ENCODE results near the gene KRT31.

The KRT31 gene

GRCh38 chr17:41421116-41421515 lies 23.7 kb upstream of the KRT31 start (continued):
- TF ChIP-seq ZNF449 (tag by site-specific recombination; IDR thresholded peaks at IDR 0.05): no peak
- TF ChIP-seq ZNF561 (tag by site-specific recombination; IDR thresholded peaks at IDR 0.05; ENCODE audit: borderline replicate concordance): no peak
- TF ChIP-seq ZBTB21 (tag by site-specific recombination; IDR thresholded peaks at IDR 0.05): no peak

- Histone ChIP-seq H3K36me3 (ENCODE audit: control insufficient read depth in 2 of 2, insufficient read depth in 1 of 2, low read length in 2 of 2) (no peaks in the 10 kb centered on the region), H3K4me1 (ENCODE audit: control insufficient read depth, insufficient read depth, low read length) (no peaks in the 10 kb centered on the region), H3K9me3 (ENCODE audit: control insufficient read depth, insufficient read depth, low read depth, low read length) (no peaks in the 10 kb centered on the region), H3K27ac (ENCODE audit: extremely low read depth, low read depth, low read length) (no peak overlapping the region), H3K4me3 (ENCODE audit: low read depth, low read length) (no peak overlapping the region)
- ChIA-PET POLR2A (no interaction called here), CTCF (interaction anchor here (0.8 kb wide), 1 partner anchor 129 kb away, joined by 4 read pairs; no protein-coding TSS in a partner anchor)
- TF ChIP-seq ZNF510 (tag by site-specific recombination; IDR thresholded peaks at IDR 0.05; ENCODE audit: insufficient replicate concordance) (no peak), OVOL3 (tag by site-specific recombination; IDR thresholded peaks at IDR 0.05) (no peak), ZSCAN16 (tag by site-specific recombination; IDR thresholded peaks at IDR 0.05) (no peak), ZBTB6 (tag by site-specific recombination; IDR thresholded peaks at IDR 0.05) (no peak), ZNF37A (tag by site-specific recombination; IDR thresholded peaks at IDR 0.05) (no peak), ZNF529 (tag by site-specific recombination; IDR thresholded peaks at IDR 0.05; ENCODE audit: insufficient replicate concordance) (no peak), ZBTB17 (tag by site-specific recombination; IDR thresholded peaks at IDR 0.05) (no peak), ZNF664 (tag by site-specific recombination; IDR thresholded peaks at IDR 0.05) (no peak)
- TF ChIP-seq, protein P1, sequence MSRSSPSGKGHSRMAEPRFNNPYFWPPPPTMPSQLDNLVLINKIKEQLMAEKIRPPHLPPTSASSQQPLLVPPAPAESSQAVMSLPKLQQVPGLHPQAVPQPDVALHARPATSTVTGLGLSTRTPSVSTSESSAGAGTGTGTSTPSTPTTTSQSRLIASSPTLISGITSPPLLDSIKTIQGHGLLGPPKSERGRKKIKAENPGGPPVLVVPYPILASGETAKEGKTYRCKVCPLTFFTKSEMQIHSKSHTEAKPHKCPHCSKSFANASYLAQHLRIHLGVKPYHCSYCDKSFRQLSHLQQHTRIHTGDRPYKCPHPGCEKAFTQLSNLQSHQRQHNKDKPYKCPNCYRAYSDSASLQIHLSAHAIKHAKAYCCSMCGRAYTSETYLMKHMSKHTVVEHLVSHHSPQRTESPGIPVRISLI (tag by site-specific recombination; IDR thresholded peaks at IDR 0.05): no peak
Measured at GRCh38 chr17:41420134-41420533, 22.7 kb upstream of the KRT31 start.

- ChIA-PET POLR2A (no interaction called here), CTCF (interaction anchor here (0.8 kb wide), 1 partner anchor 129 kb away, joined by 4 read pairs; no protein-coding TSS in a partner anchor)
- no peaks in the 10 kb centered on the region for H3K4me1 ChIP-seq (ENCODE audit: control insufficient read depth, insufficient read depth, low read length)
- no peaks in the 10 kb centered on the region for H3K9me3 ChIP-seq (ENCODE audit: control insufficient read depth, insufficient read depth, low read depth, low read length)
- no peak overlapping the region for H3K27ac ChIP-seq (ENCODE audit: extremely low read depth, low read depth, low read length)
- no peak overlapping the region for H3K4me3 ChIP-seq (ENCODE audit: low read depth, low read length)
- H3K36me3 ChIP-seq (ENCODE audit: control insufficient read depth in 2 of 2, insufficient read depth in 1 of 2, low read length in 2 of 2): no peaks in the 10 kb centered on the region
- TF ChIP-seq YY1 (tag by site-specific recombination; IDR thresholded peaks at IDR 0.05): no peak
- TF ChIP-seq ZFP3 (tag by site-specific recombination; IDR thresholded peaks at IDR 0.05; ENCODE audit: low read depth): no peak
- TF ChIP-seq ZNF26 (tag by site-specific recombination; IDR thresholded peaks at IDR 0.05): no peak
- no peak for TF ChIP-seq ZSCAN18 (tag by site-specific recombination; IDR thresholded peaks at IDR 0.05)
- no peak for TF ChIP-seq TSHZ1 (tag by site-specific recombination; IDR thresholded peaks at IDR 0.05; ENCODE audit: borderline replicate concordance)
- TF ChIP-seq, protein P2, sequence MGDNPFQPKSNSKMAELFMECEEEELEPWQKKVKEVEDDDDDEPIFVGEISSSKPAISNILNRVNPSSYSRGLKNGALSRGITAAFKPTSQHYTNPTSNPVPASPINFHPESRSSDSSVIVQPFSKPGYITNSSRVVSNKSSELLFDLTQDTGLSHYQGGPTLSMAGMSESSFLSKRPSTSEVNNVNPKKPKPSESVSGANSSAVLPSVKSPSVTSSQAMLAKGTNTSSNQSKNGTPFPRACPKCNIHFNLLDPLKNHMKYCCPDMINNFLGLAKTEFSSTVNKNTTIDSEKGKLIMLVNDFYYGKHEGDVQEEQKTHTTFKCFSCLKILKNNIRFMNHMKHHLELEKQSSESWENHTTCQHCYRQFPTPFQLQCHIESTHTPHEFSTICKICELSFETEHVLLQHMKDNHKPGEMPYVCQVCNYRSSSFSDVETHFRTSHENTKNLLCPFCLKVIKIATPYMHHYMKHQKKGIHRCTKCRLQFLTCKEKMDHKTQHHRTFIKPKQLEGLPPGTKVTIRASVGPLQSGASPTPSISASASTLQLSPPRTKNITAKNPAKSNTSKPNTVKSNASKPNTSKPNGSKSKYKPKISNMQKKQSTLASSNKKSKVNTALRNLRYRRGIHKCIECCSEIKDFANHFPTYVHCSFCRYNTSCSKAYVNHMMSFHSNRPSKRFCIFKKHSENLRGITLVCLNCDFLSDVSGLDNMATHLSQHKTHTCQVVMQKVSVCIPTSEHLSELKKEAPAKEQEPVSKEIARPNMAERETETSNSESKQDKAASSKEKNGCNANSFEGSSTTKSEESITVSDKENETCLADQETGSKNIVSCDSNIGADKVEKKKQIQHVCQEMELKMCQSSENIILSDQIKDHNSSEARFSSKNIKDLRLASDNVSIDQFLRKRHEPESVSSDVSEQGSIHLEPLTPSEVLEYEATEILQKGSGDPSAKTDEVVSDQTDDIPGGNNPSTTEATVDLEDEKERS (tag by site-specific recombination; IDR thresholded peaks at IDR 0.05): no peak
Measured at GRCh38 chr17:41419716-41420115, 22.3 kb upstream of the KRT31 start.

Measured in HEK293 (cell line).